CD4-positive, alpha-beta T cell treated with Interleukin-17A for 1 hour (primary cell): ENCODE data around the gene SERPINA4.
"Not testable (repeated sequence)": the region's sequence is repeated elsewhere in the genome, so short reads cannot be mapped to it uniquely, and the experiment has no call there.

Source experiments
- DNase-seq: peaks from one replicate; pipeline ENCODE4 v3.0.0-alpha.2; 2020

Gene SERPINA4

GRCh38 chr14:94593749-94594431 is 32.6 kb downstream of the SERPINA4 start:
- no peak for DNase-seq

- DNase-seq: no peak
Measured at GRCh38 chr14:94594441-94594840, 33.2 kb downstream of the SERPINA4 start.

DNA sequence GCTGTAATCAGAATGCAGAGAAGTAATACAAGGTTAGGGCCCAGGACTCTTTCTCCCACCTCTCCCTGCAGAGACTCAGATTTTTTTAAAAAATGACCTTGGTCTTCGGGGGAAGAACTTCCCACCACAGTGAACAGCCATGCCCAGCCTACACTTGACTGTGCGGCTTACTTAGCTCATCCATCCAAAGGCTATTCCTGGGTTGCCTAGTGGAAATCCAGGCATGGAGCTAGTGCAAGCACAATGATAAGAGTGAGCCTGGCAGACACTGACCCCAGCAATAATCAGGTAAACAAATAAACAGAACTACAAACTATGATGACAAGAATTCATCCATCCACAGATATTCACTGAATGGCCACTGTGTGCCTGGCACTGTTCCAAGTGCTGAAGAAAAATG is 34.7 kb downstream of the SERPINA4 start:
- DNase-seq: no peak

GRCh38 chr14:94596361-94596760 is 35.1 kb downstream of the SERPINA4 start:
- no peak for DNase-seq

GRCh38 chr14:94597788-94598187 is 36.5 kb downstream of the SERPINA4 start:
- no peak for DNase-seq

- no peak for DNase-seq
Measured at GRCh38 chr14:94598506-94598815, 37.2 kb downstream of the SERPINA4 start.

- DNase-seq: no peak
Measured at GRCh38 chr14:94598816-94599655, 37.8 kb downstream of the SERPINA4 start.

GRCh38 chr14:94599656-94600004 is 38.4 kb downstream of the SERPINA4 start:
- no peak for DNase-seq

DNA sequence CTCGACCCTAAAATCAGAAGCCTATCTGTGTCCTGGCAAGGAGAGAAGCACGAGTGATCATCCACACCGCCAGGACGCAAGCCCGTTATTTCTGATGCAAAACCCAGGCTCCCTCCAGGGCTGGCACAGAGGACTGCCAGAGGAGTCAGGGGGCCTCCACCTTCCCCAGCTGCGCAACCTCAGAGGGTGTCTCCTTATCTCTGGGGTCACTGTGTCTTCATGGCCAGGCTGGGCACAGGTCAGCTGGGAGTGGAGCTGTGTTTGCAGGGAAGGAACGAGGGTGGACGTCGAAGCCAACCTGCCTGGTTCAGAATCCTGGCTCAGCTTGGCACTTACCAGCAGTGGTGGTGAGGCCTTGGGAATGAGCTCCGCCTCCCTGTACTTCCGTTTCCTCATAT is 38.9 kb downstream of the SERPINA4 start:
- no peak for DNase-seq

DNA sequence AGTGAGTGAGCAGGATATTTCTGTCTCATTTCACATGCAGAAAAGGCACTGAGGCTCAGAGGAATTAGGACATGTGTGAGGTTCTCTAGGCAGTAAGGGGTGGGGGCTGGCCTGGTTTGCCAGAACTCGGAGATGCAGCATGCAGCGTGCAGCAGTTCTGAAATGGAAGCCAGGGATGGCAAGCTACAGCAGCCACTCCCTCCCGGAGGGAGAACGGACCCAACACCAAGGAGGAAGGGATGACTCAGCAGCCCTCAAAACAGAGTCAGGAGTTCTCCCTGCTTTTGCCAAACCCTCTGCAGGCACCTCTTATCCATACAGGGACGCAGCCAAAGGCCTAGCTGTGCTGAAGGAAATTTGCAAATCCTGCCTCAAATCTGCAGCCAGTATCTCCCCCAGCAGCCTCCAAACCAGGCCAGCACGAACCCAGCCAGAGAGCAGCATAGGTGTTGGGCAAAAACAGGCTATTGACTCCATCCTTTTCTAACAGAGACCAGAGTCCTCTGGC is 40.7 kb downstream of the SERPINA4 start:
- no peak for DNase-seq

DNA sequence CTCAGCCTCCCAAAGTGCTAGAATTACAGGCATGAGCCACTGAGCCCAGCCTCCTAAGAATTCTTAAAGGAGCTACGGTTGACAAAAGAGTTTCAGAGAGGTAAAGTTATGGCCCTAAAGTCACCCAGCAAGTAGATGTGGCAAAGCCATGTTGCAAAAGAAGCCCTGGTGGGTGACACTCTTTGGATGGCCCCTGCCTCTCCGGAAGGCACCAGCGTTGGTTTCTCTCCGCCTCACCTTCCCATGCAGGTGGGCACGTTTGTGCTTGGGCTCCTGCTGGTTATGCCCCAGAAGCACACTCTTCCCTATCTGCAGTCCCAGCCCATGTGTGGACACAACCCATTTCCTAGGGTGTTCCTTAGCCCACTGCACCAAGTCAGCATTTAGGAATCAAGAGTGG is 41.5 kb downstream of the SERPINA4 start:
- DNase-seq: no peak

DNA sequence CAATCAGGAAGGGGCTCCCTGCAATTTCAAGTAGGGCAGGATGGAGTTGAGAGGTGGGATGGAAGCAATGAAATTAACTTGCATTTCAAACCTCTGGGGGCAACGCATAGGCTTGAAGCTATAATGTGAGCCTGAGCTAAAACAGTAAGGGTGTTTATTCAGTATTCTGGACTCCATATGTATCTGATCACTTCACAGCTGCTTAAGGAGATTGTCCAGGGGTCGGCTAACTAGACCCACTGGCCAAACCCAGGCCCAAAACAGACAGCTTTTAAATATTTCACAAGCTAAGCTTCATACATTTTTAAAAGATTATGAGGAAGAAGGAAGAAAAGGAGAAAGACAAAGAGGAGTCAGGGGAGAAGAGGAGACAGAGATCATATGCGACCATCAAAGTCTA is 44.1 kb downstream of the SERPINA4 start:
- DNase-seq: no peak

GRCh38 chr14:94608966-94609365 is 47.7 kb downstream of the SERPINA4 start:
- DNase-seq: not testable (repeated sequence)

DNA sequence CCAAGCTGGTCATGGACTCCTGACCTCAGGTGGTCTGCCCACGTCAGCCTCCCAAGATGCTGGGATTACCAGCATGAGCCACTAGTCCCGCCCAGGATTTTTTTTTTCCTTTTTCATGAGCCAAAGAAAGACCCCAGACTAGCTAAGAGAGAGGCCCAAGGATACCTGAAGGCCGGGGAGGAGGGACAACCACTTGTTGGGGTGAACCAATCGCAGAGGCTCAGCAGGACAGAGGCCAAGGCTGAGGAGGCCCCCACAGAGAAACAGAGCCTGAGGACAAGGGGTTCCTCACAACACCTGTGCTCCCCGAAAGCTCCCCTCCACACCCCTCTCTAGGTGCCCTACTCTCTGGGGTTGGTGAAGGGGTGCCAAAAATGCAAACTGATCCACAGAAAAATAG is 49.9 kb downstream of the SERPINA4 start:
- DNase-seq: no peak

DNA sequence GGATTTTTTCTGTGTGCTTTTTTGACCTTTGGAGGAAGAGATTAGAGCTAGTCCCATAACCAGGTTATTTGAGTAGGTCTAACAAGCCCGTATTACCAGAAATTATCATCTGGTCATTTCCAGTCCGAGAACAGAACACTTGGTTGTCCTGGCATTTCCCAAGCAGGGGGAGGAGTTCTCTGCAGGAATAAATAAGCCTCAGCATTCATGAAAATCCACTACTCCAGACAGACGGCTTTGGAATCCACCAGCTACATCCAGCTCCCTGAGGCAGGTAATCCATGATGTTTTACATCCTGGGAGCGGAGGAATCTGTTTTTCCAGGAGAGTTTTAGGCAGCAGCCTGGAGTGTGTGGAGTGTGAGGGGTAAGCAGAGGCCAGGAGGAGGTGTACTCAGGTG is 50.9 kb downstream of the SERPINA4 start, which contains the start of gene SERPINA3:
SERPINA3 (plus strand) TSS at position 218 of the 400 bp plus-strand sequence. CDS start 2,051 bp downstream, outside the sequence.
- DNase-seq: no peak

GRCh38 chr14:94612580-94613554 is 51.6 kb downstream of the SERPINA4 start:
- no peak for DNase-seq

GRCh38 chr14:94613720-94614644 is 52.7 kb downstream of the SERPINA4 start:
- no peak for DNase-seq

DNA sequence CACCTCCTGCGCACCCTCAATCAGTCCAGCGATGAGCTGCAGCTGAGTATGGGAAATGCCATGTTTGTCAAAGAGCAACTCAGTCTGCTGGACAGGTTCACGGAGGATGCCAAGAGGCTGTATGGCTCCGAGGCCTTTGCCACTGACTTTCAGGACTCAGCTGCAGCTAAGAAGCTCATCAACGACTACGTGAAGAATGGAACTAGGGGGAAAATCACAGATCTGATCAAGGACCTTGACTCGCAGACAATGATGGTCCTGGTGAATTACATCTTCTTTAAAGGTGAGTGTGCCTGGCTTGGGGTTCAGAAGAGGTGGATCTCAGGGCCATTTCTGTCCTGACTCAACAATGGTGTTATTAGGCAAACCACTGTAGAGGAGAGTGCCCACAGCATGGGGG is 53.6 kb downstream of the SERPINA4 start:
- no peak for DNase-seq

DNA sequence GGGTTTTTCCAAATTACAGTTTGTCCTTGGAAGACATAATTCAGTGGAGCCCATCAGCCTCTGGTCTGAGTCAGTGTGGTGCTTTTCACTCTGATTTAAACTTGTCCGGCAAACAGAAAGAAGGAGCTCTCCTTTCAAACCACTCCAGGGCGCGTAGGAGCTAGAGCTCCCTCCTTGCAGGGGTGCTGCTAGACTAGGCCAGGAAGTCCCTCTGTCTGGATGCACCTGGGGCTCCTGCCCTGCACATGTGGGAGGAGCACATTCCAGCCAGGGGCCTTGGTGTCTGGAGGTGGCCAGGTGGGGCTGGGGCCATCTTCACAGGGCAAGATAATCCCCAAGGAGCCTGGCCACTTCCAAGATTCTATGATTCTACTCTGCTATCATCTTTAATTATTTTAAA is 54.0 kb downstream of the SERPINA4 start:
- DNase-seq: no peak

DNA sequence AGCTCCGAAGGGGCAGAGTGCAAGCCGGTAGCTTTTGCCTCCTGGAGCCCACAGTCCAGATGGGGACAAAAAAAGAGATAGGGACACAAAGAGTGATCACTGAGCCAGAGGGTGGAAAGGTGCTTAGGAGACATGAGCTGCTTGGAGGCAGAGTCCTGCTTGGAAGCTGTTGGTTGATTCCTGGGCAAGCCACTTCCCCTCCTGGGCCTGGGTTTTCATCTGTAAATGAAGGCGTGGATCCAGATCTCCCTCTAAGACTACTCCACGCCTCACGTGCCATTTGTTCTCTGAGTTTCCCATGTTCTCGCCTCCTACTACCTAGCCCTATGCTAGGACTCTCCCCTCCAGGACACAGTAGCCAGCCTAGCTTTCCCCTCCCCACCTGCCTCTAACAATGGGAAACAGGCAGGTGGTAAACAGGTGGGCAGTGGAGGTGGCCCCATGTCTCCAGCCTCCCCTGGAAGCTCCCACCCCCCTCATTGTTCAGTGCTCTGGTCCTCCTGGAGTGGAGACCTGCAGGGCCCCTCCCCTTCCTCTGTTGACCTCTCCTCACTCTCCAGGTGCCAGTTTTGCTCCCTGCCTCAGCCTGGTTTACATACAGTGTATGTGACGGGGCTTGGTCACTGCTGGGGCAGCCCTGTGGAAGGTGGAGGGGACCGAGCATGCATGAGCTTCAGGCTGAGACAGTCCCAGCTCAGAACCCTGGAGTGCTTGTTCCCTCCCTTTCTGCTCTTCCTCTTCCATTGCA is 54.8 kb downstream of the SERPINA4 start:
- DNase-seq: no peak

GRCh38 chr14:94617366-94617941 is 56.2 kb downstream of the SERPINA4 start:
- DNase-seq: no peak
